ENCODE data around the gene HGD.
"Not testable (repeated sequence)": the region's sequence is repeated elsewhere in the genome, so short reads cannot be mapped to it uniquely, and the experiment has no call there.

HGD gene, protein sequence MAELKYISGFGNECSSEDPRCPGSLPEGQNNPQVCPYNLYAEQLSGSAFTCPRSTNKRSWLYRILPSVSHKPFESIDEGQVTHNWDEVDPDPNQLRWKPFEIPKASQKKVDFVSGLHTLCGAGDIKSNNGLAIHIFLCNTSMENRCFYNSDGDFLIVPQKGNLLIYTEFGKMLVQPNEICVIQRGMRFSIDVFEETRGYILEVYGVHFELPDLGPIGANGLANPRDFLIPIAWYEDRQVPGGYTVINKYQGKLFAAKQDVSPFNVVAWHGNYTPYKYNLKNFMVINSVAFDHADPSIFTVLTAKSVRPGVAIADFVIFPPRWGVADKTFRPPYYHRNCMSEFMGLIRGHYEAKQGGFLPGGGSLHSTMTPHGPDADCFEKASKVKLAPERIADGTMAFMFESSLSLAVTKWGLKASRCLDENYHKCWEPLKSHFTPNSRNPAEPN

DNA sequence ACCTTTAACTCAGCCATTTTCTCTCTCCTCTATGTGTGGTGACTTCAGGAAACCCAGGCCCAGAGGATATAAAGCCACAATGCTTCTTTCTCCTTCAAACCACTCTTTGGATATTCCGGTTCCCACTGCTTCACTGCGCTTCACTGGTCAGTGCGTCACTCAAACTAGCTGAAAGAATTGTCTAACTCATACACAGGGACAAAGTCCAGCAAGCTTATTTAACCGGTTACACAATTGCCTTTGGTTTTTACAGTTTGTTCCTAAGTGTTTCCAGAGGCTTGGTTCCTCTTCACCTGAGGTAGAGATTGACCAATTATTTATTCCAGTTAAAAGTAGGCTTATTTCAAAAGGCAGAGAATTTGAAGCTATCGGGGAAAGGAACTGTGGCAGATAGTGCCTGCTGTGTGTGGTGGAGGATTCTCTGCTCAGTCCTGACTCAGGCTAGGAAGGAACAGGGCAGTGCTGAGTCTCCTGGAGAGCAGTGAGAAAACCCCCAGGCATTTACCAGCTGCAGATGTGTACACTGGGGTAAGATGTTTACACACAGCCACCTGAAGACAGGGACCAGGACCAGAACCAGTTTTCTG is at the start of gene HGD:
HGD (minus strand) TSS at position 145 of the 587 bp plus-strand sequence; CDS start at position 17, 128 bp downstream.
- TF ChIP-seq, protein P1, sequence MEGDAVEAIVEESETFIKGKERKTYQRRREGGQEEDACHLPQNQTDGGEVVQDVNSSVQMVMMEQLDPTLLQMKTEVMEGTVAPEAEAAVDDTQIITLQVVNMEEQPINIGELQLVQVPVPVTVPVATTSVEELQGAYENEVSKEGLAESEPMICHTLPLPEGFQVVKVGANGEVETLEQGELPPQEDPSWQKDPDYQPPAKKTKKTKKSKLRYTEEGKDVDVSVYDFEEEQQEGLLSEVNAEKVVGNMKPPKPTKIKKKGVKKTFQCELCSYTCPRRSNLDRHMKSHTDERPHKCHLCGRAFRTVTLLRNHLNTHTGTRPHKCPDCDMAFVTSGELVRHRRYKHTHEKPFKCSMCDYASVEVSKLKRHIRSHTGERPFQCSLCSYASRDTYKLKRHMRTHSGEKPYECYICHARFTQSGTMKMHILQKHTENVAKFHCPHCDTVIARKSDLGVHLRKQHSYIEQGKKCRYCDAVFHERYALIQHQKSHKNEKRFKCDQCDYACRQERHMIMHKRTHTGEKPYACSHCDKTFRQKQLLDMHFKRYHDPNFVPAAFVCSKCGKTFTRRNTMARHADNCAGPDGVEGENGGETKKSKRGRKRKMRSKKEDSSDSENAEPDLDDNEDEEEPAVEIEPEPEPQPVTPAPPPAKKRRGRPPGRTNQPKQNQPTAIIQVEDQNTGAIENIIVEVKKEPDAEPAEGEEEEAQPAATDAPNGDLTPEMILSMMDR (conservative IDR thresholded peaks at IDR 0.05; ENCODE audit: low read depth, low read length): no peak
- no peak for DNase-seq (ENCODE audit: low read depth)

DNA sequence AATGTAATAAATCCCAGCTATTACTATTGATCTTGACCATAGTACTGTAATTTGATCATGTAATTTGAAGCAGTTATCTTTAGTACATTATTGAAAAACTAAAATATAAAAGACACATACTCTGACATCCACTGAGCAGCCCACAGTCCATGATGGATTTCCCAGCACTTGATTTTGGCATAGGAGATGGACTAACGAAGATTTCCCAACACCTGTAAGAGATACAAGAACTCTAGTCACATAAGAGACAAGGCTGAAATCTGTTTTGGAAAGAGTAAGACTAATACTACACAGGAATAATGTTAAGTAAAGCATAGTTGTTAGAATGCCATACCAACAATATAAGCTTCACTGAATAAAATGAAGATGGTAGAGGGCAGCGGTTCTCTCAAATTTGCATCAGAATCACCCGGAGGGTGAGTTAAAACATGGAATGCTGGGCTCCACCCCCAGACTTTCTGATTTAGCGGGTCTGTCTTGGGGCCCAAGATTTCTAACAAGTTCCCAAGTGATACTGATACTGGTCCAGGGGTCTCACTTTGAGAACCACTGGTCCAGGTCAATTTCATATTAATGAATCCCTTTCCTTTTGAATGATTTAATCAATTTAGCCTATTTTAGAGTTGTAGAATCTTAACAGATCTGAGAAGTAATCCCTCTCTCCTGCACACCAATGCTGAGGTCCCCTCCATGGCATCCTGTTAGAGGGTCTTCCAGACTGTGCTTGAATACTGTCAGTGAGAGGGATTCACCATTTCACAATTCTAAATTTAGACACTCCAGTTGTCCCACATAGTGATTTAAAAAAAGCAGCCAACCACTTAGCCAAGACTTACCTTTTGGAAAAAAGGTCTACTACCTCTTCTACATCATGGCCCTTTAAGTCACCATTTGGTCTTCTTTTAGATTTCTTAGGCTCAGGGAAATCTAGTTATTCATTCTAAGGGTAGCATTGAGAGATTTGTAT is 48.8 kb upstream of the HGD start:
- TF ChIP-seq, protein P1 (conservative IDR thresholded peaks at IDR 0.05; ENCODE audit: low read depth, low read length): no peak
- H3K4me3 ChIP-seq (ENCODE audit: low read length): no peak overlapping the region
- DNase-seq (ENCODE audit: low read depth): no peak

More for the DNA sequence above, at the start of gene HGD:
- H3K4me3 ChIP-seq (ENCODE audit: low read length): no peak within 1 kb of the TSS

DNA sequence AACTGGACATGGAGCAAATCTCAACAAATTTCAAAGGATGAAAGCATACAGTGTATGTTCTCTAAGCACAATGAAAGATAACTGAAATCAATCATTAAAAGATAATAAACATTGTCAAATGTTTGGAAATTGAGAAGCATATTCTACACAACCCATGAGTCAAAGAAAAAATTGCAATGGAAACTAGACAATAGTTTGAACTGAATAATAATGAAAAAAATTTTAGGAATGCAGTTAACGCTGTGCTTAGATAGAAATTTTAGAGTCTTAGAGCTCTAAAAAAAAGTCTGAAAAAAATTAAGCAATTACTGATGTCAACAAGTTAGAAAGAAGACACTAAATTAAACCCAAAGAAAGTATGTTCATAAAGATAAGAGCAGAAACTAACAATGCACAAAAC is 44.8 kb upstream of the HGD start:
- no peak for DNase-seq (ENCODE audit: low read depth)
- no peak overlapping the region for H3K4me3 ChIP-seq (ENCODE audit: low read length)
- TF ChIP-seq, protein P1 (conservative IDR thresholded peaks at IDR 0.05; ENCODE audit: low read depth, low read length): no peak

GRCh38 chr3:120719167-120719834 is 37.3 kb upstream of the HGD start:
- H3K4me3 ChIP-seq (ENCODE audit: low read length): peak overlapping the region; percentile 20
- not testable (repeated sequence) for DNase-seq (ENCODE audit: low read depth)

DNA sequence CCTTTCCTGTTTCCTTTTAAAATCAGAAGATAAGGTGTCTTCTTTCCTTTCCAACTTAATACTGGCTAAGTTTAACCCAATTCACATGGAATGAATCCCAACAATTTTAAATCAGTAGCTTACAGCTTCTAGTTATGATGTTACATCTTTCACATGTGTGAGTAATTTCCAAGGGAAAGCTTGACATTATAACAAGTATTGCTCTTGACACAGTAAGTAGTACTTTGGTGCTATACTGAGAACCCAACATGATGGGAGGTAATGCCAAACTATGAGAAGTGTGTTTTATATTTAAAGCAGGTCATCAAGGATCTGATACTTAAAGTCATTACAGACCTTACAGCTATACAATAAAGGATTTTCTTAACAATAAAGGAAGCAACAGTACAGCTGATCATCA is 31.2 kb upstream of the HGD start:
- no peak for DNase-seq (ENCODE audit: low read depth)
- TF ChIP-seq, protein P1 (conservative IDR thresholded peaks at IDR 0.05; ENCODE audit: low read depth, low read length): no peak
- H3K4me3 ChIP-seq (ENCODE audit: low read length): no peak overlapping the region

DNA sequence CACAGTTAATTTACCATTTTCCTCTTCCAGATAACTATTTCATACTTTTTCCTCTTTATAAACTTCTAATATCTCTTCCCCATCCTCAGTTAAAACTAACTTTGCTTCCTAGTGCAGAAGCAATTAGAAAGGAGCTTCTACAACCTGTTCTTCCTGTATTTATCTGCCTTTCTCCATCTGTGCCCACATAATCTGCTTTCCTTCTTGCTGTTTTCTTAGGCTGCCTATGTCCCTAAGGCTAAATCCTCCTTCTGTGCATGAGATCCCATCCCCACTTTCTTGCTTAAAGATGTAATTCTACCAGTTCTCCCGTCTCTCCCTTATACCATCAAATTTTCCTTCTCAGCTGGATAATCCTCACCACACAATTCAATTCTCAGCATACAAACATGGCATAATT is 28.3 kb upstream of the HGD start:
- TF ChIP-seq, protein P1 (conservative IDR thresholded peaks at IDR 0.05; ENCODE audit: low read depth, low read length): no peak
- H3K4me3 ChIP-seq (ENCODE audit: low read length): no peak overlapping the region
- no peak for DNase-seq (ENCODE audit: low read depth)
